ENCODE measurements around the gene TMPRSS4. TPM values are rescaled to one million over a fixed set of nuclear protein-coding genes. Genes with fewer than 3 reads are reported as not detected.
A peak's percentile ranks its signal among the peaks of the same experiment; 100 is the strongest.

TMPRSS4 gene
- total and polyA plus RNA-seq, 9 of the 15 experiments (the other 6 are each of a cell fraction or from before 2014, with no cell fraction given): 4.0 to 10.0 (median 5.6) TPM

DNA sequence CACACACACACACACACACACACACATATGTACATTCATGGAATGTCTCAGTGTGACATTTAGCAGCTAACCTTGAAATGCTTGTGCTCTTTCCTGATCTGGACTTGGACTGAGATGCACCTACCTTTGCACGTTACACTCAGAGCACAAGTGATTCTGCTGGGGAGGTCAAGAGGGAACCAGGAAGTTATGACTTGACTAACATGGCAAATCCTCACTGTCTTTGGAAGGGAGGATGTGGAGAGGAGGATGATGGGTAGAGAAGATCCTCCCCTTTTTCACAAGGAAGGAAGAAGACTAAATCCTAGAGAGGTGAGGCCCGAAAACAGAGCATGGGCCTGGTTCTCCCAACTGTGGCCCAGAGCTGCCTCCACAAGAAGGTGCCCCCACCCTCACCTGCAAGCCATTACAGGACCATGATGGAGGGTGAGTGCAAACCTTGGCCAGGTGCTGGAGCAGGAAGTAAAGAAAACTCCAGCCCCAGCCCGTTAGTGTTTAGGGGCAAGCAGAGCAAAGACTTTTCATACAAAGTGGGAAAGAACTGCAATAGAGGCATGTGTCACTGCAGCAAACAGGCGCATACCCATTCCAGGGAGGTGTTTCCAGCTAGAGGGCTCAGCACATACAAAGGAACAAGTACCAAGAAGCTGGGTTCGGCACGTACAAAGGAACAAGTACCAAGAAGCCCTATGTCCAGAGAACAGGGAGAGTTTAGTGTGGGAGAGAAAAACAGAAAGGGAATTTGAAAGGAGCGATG, 49.4 kb downstream of the TMPRSS4 start (continued):
- TF ChIP-seq SETDB1 (IDR thresholded peaks at IDR 0.05; ENCODE audit: low read length) (no peak), TCFL5 (CRISPR knock-in tag; conservative IDR thresholded peaks at IDR 0.05) (no peak), JUND (IDR thresholded peaks at IDR 0.05; ENCODE audit: borderline replicate concordance, low read depth, low read length) (no peak), JUND (tag; IDR thresholded peaks at IDR 0.05; ENCODE audit: borderline replicate concordance, low read depth, low read length) (no peak), MTA3 (IDR thresholded peaks at IDR 0.05; ENCODE audit: borderline replicate concordance) (peak; percentile 39; the same call in 1 of the 2 replicates), NONO (IDR thresholded peaks at IDR 0.05; ENCODE audit: low read depth in 2 of 2, low read length in 1 of 2) (0 out of 4 replicates have a peak, but pooled peaks of 1 of the 2 experiments have one; percentile 22), ZNF76 (CRISPR knock-in tag; IDR thresholded peaks at IDR 0.05; ENCODE audit: borderline replicate concordance) (no peak), SAP30 (IDR thresholded peaks at IDR 0.05; ENCODE audit: borderline replicate concordance, insufficient read depth, low read depth, low read length, poor library complexity, severe bottlenecking) (no peak), GATAD2A (IDR thresholded peaks at IDR 0.05) (no peak), KDM1A (IDR thresholded peaks at IDR 0.05) (no peak), ZNF253 (CRISPR knock-in tag; conservative IDR thresholded peaks at IDR 0.05) (peak; percentile 71), MCM3 (IDR thresholded peaks at IDR 0.05) (no peak), MEF2A (IDR thresholded peaks at IDR 0.05; ENCODE audit: control insufficient read depth, low read depth, low read length) (no peak), TRIM25 (IDR thresholded peaks at IDR 0.05; ENCODE audit: borderline replicate concordance) (no peak), PHF20 (IDR thresholded peaks at IDR 0.05; ENCODE audit: partially characterized antibody) (no peak), HOXB6 (CRISPR knock-in tag; IDR thresholded peaks at IDR 0.05; ENCODE audit: borderline replicate concordance) (no peak), PTBP1 (IDR thresholded peaks at IDR 0.05; ENCODE audit: low read depth, low read length) (no peak), ZFP36 (IDR thresholded peaks at IDR 0.05; ENCODE audit: low read depth, low read length, partially characterized antibody) (no peak), NR1H2 (CRISPR knock-in tag; IDR thresholded peaks at IDR 0.05) (no peak), ETV1 (tag; conservative IDR thresholded peaks at IDR 0.05; ENCODE audit: low read depth) (no peak), WHSC1 (IDR thresholded peaks at IDR 0.05; ENCODE audit: low read length) (no peak)
- TF ChIP-seq, protein P1, sequence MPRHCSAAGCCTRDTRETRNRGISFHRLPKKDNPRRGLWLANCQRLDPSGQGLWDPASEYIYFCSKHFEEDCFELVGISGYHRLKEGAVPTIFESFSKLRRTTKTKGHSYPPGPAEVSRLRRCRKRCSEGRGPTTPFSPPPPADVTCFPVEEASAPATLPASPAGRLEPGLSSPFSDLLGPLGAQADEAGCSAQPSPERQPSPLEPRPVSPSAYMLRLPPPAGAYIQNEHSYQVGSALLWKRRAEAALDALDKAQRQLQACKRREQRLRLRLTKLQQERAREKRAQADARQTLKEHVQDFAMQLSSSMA (CRISPR knock-in tag; IDR thresholded peaks at IDR 0.05): no peak
- TF ChIP-seq, protein P2, sequence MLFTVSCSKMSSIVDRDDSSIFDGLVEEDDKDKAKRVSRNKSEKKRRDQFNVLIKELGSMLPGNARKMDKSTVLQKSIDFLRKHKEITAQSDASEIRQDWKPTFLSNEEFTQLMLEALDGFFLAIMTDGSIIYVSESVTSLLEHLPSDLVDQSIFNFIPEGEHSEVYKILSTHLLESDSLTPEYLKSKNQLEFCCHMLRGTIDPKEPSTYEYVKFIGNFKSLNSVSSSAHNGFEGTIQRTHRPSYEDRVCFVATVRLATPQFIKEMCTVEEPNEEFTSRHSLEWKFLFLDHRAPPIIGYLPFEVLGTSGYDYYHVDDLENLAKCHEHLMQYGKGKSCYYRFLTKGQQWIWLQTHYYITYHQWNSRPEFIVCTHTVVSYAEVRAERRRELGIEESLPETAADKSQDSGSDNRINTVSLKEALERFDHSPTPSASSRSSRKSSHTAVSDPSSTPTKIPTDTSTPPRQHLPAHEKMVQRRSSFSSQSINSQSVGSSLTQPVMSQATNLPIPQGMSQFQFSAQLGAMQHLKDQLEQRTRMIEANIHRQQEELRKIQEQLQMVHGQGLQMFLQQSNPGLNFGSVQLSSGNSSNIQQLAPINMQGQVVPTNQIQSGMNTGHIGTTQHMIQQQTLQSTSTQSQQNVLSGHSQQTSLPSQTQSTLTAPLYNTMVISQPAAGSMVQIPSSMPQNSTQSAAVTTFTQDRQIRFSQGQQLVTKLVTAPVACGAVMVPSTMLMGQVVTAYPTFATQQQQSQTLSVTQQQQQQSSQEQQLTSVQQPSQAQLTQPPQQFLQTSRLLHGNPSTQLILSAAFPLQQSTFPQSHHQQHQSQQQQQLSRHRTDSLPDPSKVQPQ (CRISPR knock-in tag; IDR thresholded peaks at IDR 0.05; ENCODE audit: borderline replicate concordance): no peak
- TF ChIP-seq, protein P3, sequence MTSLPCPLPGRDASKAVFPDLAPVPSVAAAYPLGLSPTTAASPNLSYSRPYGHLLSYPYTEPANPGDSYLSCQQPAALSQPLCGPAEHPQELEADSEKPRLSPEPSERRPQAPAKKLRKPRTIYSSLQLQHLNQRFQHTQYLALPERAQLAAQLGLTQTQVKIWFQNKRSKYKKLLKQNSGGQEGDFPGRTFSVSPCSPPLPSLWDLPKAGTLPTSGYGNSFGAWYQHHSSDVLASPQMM (CRISPR knock-in tag; IDR thresholded peaks at IDR 0.05): peak; percentile 72; the same call in 1 of the 2 replicates
